K562 (cell line): ENCODE measurements around the gene SDCCAG8.

Source experiments
- CBX3 ChIP-seq, 2 experiments: IDR thresholded peaks; 1 replicate in 1 of 2; 2 replicates in 1 of 2; pipeline ENCODE4 v1.6.1; 2012; ENCODE audit warnings: inconsistent platforms in 2 of 2, low read length in 2 of 2, borderline replicate concordance in 1 of 2, control low read depth in 1 of 2
- MYNN ChIP-seq, 2 experiments: sonication (generic); formaldehyde crosslinking in 1 of 2; IDR thresholded peaks; 2 replicates each; pipeline versions ENCODE4 v1.5.0 to v1.6.1; 2016 to 2020; ENCODE audit warnings: antibody characterized with exemption in 1 of 2, missing genetic modification reagents in 1 of 2

DNA sequence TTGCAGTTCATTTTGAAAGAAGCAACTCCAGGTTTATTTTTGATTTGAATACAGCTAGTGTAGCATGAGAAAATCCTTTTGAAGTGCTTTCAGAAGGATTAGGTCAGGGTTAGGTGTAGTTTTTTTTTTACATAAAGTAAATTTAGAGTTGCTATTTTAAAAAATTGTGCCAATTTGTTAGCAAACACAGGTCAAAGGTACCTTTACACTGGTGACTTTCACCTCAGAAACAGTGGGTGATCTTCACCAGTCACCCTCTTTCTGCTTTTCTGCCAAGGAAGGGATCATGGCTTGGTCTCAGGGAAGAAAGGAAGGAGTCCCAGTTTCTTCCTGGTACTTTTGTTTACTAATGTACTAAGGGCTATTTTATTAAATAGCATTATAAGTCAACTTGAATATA is 111.5 kb downstream of the SDCCAG8 start:
- TF ChIP-seq CBX3 (IDR thresholded peaks at IDR 0.05; ENCODE audit: borderline replicate concordance in 1 of 2, low read length in 2 of 2) (no peak), MYNN (IDR thresholded peaks at IDR 0.05) (no peak), MYNN (CRISPR knock-in tag; IDR thresholded peaks at IDR 0.05) (no peak)
